ENCODE measurements around the gene MSL3.

DNA sequence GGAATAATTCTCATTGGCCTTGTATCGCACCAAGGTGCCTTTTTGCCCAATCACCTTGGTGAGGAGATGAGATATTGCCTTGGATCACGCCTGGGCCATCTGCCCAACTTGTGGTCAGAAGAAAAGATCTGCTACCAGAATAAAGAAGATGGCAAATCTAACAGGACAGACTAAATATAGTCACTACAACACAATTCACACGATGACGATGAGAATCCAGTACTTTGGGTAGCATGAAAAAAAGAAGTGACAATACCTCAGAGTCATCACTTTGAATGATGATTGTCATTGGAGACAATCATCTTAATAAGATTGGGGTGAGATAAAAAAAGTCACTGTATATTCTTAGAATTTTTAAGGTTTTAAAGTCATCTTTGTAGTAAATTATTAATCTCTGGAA, 7.3 kb upstream of the MSL3 start:
- TF ChIP-seq, protein P1, sequence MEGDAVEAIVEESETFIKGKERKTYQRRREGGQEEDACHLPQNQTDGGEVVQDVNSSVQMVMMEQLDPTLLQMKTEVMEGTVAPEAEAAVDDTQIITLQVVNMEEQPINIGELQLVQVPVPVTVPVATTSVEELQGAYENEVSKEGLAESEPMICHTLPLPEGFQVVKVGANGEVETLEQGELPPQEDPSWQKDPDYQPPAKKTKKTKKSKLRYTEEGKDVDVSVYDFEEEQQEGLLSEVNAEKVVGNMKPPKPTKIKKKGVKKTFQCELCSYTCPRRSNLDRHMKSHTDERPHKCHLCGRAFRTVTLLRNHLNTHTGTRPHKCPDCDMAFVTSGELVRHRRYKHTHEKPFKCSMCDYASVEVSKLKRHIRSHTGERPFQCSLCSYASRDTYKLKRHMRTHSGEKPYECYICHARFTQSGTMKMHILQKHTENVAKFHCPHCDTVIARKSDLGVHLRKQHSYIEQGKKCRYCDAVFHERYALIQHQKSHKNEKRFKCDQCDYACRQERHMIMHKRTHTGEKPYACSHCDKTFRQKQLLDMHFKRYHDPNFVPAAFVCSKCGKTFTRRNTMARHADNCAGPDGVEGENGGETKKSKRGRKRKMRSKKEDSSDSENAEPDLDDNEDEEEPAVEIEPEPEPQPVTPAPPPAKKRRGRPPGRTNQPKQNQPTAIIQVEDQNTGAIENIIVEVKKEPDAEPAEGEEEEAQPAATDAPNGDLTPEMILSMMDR (IDR thresholded peaks at IDR 0.05; ENCODE audit: insufficient read depth, low read depth, low read length): no peak
- TF ChIP-seq EZH2 (IDR thresholded peaks at IDR 0.05; ENCODE audit: insufficient read depth, low read length): no peak

All from astrocyte (in vitro differentiated cells and primary cell).